NCI-H524 (cell line): Measurements from ENCODE around the gene ZNF841.
"Not testable (repeated sequence)": the region's sequence is repeated elsewhere in the genome, so short reads cannot be mapped to it uniquely, and the experiment has no call there.

Source experiments
- DNase-seq, 2 experiments: peaks; one replicate each; lab custom pipeline; 2025; lab: John Stamatoyannopoulos, UW

The ZNF841 gene

DNA sequence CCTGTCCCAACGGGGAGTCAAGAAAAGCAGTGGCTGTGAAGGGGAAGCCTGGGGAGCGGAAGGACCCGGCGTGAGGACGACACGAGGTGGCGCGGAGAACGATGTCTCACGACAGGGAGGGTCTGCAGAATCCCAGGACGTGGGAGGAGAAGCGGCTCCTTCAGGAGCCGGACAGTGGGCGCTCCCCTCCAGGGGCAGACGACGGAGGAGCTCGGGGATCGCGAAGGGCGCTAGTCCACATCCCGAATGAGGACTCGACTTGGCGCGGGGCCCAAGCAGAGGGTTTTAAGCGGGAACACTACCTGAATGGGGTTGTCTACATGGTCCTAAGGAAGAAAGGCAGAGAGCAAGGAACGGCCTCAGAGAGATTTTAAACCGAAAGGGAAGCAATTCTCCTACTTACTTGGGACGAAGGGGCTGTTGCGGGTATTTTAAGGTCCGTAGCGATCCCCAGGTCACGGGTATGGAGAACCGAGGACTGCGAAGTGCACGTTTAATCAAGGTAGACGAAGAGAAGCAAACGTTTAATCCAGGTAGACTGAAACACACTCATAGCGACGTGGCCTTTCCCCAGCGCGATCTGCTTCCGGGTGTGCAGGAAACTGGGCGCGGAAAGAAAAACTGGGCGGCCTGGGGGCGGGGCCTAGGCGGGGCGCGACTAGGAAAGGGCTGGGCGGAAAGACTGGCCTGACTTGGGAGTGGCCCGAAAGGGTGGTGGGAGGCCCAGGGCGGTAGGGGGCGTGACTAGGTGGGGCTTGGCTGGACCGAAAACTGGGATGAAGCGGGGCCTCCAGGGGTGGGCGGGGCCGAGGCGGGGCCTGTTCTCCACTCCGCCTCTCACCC, at the start of gene ZNF841:
Gene ZNF841, minus strand, starts transcription at position 594 of the 843 bp plus-strand sequence. CDS start 10,964 bp downstream, outside the sequence.
- peak; percentile 68 to 84 for DNase-seq

- no peak for DNase-seq
Observed at GRCh38 chr19:52142001-52142595, 46.5 kb upstream of the ZNF841 start.

DNA sequence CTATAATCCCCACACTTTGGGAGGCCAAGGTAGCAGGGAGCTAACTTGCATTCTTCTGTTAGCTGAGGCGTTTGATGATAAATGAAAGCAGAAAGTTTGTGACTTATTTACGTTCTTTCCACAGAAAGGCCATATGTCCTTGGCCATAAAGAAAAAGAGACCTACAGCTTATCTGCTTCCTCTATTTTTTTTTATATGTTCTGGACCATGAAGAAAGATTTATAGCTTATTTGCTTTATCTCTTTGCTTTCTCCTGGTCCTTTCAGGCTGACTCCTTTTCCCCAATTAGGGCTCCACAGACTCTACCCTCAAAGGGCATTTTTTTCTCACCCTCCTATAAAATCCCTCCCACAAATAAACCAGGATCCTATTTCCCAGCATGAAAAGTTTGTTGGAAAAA, 45.6 kb upstream of the ZNF841 start:
- DNase-seq, result no peak

- DNase-seq, result no peak
Observed at GRCh38 chr19:52140032-52140710, 44.6 kb upstream of the ZNF841 start.

GRCh38 chr19:52139252-52140031, 43.9 kb upstream of the ZNF841 start, which contains the start of gene ZNF616:
Gene ZNF616 (minus strand): TSS chr19:52139938. CDS start chr19:52130512, 9,426 bp downstream.
- DNase-seq, result peak; percentile 91 to 94

DNA sequence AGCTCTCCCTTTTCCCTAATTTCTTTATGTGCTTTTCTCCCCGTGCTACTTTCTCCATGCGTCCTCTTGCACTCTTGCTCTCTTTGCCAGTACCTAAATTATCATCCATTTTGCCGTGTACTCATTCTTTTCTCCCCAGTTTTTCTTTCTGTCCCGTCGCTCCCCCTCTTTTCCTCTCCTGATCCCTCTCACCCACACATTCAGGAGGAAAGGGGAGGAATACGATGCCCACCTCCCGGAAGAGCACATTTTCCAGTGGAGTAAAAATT, 43.4 kb upstream of the ZNF841 start:
- no peak for DNase-seq

DNA sequence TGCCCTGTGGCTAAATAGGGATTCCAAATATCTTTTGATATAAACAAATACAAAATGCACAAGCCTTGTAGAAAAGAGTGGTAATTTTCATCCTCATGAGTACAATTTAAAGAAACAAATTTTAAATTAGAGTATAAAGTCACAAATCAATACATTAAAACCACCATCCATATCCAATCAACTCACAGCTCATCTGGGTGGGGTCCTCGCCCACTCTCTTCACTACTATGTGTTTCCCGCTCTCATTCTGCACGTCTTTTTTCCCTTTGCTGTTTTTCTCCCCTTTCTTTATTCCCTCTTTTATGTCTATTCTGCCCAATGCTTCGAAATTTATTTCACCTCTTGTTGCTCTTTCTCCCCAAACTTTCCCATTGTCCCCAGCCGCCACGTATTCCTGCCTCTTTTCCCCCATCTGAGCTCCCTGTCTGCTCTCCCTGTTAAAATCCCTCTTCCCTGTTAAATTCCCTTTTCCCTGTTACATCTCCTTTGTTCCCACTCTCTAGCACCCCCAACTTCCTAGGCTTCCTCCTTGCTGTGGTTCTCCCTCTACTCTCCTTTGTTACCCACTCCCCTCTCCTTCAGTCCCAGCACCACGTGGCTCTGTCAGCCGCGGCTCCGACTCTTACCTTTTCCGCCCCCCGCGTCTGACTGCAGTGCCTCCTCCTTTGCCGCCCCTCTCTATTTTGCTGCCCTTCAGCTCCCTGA, 42.9 kb upstream of the ZNF841 start:
- DNase-seq, result peak in 1 of 2 experiments; percentile 6

- DNase-seq, result no peak
Observed at GRCh38 chr19:52120286-52120685, 24.7 kb upstream of the ZNF841 start.

GRCh38 chr19:52115526-52116053, 20.0 kb upstream of the ZNF841 start:
- no peak for DNase-seq

DNA sequence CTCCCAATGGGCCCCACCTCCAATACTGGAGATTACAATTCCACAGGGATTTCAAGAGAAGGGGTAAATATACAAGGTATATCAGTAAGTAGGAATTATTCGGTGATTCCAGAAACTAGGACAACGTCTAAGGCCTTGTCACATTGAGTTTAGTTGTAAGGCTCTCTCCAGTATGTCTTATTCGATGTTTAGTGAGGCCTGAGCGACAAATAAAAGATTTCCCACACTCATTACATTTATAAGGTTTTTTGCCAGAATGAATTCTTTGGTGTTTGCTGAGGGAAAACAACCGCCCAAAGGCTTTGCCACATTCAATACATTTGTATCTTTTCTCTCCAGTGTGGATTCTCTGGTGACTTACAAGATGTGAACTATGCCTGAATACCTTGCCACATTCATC, 19.1 kb upstream of the ZNF841 start:
- DNase-seq, result no peak

- DNase-seq, result no peak
Observed at GRCh38 chr19:52112624-52113023, 17.1 kb upstream of the ZNF841 start.

- DNase-seq, result no peak
Observed at GRCh38 chr19:52110780-52111179, 15.2 kb upstream of the ZNF841 start.

- DNase-seq, result no peak
Observed at GRCh38 chr19:52102782-52103181, 7.2 kb upstream of the ZNF841 start.

- DNase-seq, result no peak
Observed at GRCh38 chr19:52101866-52102562, 6.4 kb upstream of the ZNF841 start.

DNA sequence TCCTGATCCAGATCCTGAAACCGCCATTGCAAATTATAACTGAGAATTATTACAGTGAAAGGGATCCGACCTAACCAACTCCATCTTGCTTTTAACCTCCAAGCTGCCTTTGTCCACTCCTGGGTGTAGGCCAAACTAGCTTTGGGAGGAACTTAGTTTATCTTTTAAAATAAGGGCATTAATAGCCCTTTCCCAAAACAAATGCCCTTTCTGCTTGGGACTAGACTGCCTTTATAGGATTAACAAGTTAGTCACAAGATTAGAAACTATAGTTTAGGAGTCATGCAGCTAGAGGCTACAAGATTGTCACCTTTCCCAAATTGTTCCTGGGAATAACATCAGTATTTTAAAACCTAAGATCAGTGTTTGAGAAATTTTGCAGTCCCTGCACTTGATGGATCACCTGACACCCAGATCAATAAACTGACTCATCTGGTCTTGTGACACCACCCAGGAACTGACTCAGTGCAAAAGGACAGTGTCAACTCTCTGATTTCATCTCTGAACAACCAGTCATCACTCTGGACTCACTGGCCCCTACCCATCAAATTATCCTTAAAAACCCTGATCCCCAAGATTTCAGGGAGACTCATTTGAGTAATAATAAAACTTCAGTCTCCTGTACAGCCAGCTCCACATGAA, 4.1 kb upstream of the ZNF841 start:
- no peak for DNase-seq

DNA sequence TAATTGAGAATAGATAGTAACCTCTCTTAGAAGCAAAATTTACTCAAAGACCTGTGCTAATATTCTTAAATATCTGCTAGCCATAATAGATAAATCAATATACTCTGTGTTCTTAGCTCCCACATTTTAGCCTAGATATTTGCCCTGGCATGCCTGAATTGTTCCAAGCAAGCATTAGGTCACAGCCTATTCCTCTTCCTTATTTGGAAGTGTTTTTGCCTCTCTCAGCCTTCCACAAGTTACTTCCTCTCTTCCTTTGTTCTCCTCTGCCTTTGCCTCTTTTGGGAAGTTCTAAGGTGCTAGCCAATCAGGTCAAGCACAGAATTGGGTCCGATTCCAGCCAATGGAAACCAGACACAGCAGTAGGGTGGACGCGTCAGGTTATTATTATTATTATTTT, 851 bp upstream of the ZNF841 start:
- not testable (repeated sequence) for DNase-seq

DNA sequence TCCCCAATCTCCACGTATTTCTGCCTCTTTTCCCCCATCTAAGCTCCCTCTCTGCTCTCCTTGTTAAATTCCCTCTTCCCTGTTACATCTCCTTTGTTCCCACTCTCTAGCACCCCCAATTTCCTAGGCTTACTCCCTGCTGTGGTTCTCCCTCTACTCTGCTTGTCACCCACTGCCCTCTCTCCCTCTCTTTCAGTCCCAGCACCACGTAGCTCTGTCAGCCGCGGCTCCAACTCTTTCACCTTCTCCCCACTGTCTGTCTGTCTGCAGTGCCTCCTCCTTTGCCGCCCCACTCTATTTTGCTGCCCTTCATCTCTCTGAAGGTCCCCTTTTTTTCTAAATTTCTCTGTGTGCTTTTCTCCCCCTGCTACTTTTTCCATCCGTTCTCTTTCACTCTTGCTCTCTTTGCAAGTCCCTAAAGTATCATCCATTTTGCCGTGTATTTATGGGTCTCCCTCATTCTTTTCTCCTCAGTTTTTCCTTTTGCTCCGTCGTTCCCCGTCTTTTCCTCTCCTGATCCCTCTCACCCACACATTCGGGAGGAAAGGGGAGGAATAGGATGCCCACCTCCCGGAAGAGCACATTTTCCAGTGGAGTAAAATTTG, 937 bp downstream of the ZNF841 start:
- no peak for DNase-seq

GRCh38 chr19:52086481-52086880, 9.1 kb downstream of the ZNF841 start:
- DNase-seq, result no peak

GRCh38 chr19:52070496-52070895, 25.1 kb downstream of the ZNF841 start:
- DNase-seq, result no peak

GRCh38 chr19:52069653-52070052, 25.9 kb downstream of the ZNF841 start:
- no peak for DNase-seq
